ENCODE data around the gene CRIP2.

Gene CRIP2

DNA sequence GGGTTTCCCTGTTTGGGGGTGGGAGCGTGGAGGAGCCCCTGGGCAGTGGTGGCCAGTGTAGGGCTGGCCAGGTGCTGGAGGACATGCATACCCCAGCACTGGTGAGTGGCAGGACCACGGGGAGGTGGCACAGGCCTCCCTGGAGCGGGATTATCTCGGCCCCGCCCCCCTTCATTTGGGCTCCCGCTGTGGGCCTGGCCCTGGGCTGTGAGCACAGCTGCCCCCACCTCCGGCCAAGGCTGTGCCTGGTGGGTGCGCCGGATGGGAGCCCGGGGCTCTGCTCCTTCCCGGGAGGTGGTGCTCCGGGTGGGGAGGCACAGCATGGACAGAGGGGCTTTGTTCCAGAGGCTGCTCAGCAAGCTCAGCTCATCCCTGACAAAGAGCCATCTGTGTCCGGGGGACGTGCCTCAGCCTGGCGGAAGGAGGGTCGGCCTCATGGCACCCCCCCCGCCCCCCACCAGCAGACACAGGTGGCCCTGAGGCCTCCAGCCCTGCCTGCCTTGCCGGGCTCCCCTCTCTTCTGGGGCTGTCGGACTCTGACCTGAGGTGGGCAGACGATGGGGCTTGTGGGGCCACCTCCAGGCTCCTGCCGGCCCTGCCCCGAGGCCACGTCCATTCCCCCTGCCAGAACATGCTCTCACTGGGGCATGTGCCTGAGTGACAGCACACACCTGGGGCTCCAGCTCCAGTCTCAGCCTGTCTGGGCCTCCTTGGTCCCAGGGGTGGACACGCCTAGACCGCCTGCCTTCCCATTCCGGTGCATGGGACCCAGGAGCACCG, 24.8 kb downstream of the CRIP2 start:
- TF ChIP-seq, protein P1, sequence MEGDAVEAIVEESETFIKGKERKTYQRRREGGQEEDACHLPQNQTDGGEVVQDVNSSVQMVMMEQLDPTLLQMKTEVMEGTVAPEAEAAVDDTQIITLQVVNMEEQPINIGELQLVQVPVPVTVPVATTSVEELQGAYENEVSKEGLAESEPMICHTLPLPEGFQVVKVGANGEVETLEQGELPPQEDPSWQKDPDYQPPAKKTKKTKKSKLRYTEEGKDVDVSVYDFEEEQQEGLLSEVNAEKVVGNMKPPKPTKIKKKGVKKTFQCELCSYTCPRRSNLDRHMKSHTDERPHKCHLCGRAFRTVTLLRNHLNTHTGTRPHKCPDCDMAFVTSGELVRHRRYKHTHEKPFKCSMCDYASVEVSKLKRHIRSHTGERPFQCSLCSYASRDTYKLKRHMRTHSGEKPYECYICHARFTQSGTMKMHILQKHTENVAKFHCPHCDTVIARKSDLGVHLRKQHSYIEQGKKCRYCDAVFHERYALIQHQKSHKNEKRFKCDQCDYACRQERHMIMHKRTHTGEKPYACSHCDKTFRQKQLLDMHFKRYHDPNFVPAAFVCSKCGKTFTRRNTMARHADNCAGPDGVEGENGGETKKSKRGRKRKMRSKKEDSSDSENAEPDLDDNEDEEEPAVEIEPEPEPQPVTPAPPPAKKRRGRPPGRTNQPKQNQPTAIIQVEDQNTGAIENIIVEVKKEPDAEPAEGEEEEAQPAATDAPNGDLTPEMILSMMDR (IDR thresholded peaks at IDR 0.05): no peak

DNA sequence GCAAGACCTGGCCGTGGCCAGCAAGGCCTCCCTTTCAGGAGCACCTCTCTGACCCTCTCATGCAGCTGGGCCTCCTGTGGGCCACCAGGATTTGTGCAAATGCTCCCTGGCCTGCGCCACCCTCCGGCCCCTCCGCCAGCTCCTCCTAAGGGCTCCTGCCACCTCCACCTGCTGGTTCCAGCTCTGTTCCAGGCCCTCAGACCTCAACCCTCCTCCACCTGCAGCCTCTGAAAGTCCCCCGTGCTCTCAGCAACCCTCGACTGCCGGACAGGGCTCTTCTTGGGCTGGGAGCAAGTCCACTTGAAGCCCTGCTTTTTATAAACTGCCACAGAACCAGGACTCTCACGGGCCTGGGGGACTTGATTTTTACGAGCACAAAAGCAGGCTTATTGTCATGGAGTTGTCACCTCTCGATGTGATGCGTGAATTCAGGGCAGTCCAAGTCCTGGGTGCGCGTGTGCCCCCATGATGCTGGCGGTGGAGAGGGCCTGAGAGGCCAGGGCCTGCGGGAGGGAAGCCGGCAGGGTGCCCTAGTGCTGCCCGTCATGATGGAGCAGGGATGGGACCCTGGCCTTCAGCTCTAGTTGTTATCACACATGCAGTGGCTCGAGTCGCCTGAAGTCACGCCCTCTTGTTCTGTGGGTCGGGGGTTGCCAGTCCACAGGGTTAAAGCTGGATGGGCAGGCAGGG, 25.6 kb downstream of the CRIP2 start:
- TF ChIP-seq, protein P1 (IDR thresholded peaks at IDR 0.05): no peak

DNA sequence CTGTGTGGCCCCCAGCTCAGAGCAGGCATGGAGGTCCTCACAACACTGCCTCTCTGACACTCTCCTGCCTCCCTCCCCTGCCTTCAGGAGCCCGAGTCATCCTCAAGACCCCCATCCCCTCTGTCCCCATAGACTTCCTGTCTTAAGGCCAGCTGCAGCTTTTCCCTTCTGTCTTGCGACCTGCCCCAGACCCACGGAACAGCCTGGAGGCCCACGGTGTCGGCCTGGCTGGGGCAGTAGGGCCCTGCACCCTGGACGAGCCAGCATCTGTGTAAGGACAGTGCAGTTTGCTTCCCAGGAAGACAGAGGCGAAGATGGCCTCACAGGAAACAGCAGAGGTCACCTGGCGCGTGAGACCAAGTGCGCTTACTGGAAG, 26.1 kb downstream of the CRIP2 start:
- TF ChIP-seq, protein P1 (IDR thresholded peaks at IDR 0.05): no peak

DNA sequence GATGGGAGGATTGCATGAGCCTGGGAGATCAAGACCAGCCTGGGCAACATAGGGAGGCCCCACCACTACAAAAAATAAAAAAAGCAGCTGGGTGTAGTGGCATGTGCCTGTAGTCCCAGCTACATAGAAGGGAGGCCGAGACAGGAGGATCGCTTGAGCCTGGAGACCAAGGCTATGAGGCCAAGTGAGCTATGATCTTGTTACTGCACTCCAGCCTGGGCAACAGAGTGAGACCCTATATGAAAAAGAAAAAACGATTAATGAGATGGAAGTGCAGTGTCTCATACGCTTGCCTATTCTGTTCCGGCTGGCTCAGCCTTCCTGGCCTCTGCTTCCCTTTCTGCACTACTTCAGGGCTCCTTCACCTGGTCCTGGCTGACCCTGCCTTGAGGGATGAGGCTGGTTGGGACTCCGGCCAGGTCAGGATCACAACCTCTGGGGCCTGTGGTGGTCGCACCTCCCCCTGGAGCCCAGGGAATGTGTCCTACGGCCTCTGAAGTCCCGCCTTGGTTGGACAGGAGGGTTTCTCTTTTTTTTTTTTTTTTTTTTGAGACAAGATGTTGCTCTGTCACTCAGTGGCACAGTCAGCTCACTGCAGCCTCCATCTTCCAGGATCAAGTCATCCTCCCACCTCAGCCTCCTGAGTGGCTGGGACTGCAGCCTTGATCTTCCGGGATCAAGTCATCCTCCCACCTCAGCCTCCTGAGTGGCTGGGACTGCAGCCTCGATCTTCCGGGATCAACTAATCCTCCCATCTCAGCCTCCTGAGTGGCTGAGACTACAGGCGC, 27.1 kb downstream of the CRIP2 start:
- TF ChIP-seq, protein P1 (IDR thresholded peaks at IDR 0.05): no peak

DNA sequence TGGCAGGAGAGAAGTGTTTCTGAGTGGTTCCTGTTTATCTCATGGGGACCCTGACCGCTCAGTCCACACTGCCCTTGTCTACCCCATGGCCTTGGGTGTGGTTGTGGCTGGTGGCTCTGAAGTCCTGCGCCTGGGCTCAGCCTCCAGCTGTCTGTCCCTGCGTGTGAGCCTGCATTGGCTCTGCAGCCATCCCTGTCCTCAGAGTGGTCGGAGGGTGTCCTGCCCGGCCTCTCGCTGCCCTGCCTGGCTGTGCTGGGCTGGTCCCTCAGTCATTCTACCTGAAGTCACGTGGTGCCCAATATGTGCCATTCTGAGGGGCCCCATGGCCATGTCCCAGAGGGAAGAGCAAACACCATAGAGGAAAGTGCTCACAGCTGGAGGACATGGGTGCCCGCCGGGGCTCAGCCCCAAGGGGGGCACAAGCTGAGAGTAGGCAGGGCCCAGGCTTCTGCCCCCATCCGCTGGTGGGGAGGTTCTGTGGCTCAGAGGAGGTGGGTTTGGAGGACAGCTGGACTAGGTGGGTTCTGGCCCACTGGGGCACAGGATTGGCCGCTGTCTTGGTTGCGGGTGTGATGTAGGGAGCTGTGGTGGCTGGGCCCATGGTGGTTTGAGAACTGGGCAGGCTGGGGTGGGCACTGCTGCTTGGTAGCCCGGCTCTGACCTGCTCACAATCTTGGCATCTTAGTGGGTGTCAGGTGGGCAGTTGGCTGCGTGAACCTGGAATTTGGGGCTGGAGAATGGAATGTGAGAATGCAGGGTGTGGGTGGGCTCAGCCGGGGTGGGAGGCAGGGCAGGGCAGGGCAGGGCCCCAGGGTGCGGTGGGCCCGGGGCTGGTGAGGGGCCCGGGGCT, 28.1 kb downstream of the CRIP2 start:
- TF ChIP-seq, protein P1 (IDR thresholded peaks at IDR 0.05): no peak

DNA sequence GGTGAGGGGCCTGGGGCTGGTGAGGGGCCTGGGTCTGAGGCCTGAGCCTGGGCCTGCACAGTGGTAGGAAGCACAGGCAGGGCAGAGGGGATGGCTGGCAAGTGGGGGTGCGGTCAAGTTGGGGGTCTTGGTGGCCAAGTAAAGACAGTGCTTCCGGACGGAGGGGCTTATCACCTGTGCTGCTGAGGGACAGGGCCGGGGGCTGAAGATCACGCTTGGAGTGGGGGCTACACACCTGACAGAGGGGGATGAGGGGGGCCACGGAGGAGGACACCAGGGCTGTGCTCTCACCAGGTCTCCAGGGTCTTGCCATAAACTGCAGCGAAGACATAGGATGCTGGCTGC, 28.6 kb downstream of the CRIP2 start:
- TF ChIP-seq, protein P1 (IDR thresholded peaks at IDR 0.05): no peak
